ENCODE measurements around the gene CNGB1. TPM values are rescaled to one million over a fixed set of nuclear protein-coding genes. Genes with fewer than 3 reads are reported as not detected.
A peak's percentile ranks its signal among the peaks of the same experiment; 100 is the strongest.

CNGB1 gene
- total and polyA plus RNA-seq, 2 donors from 2014 or later, result not detected

GRCh38 chr16:57949013-57949412, 21.9 kb downstream of the CNGB1 start:
- TF ChIP-seq CTCF (IDR thresholded peaks at IDR 0.05; ENCODE audit: borderline replicate concordance, extremely low read depth, insufficient read depth), result no peak
- peak in 1 of 5 donors; percentile 18 for DNase-seq
- Histone ChIP-seq H3K9me3 (ENCODE audit: control insufficient read depth in 2 of 3, insufficient read depth in 1 of 3, low read length in 3 of 3) (no peaks in the 10 kb centered on the region), H3K27me3 (ENCODE audit: control insufficient read depth, insufficient read depth, low read length) (no peaks in the 10 kb centered on the region), H3K36me3 (ENCODE audit: control insufficient read depth in 2 of 3, insufficient read depth in 3 of 3, low read length in 3 of 3) (no peaks in the 10 kb centered on the region), H3K27ac (ENCODE audit: low read depth in 2 of 2, low read length in 2 of 2) (no peak overlapping the region), H3K4me3 (ENCODE audit: low read length in 3 of 3) (no peak overlapping the region), H3K9ac (ENCODE audit: low read length in 3 of 3) (no peak overlapping the region), H3K4me1 (ENCODE audit: control insufficient read depth in 2 of 3, insufficient read depth in 2 of 3, low read depth in 1 of 3, low read length in 3 of 3) (no peaks in the 10 kb centered on the region)
- FAIRE-seq, result no peak
- intact Hi-C loops (cut with DNase I), result no loop called here

- Histone ChIP-seq H3K9me3 (ENCODE audit: control insufficient read depth in 2 of 3, insufficient read depth in 1 of 3, low read length in 3 of 3) (no peaks in the 10 kb centered on the region), H3K27me3 (ENCODE audit: control insufficient read depth, insufficient read depth, low read length) (no peaks in the 10 kb centered on the region), H3K4me1 (ENCODE audit: control insufficient read depth in 2 of 3, insufficient read depth in 2 of 3, low read depth in 1 of 3, low read length in 3 of 3) (no peaks in the 10 kb centered on the region), H3K36me3 (ENCODE audit: control insufficient read depth in 2 of 3, insufficient read depth in 3 of 3, low read length in 3 of 3) (no peaks in the 10 kb centered on the region), H3K9ac (ENCODE audit: low read length in 3 of 3) (no peak overlapping the region), H3K4me3 (ENCODE audit: low read length in 3 of 3) (no peak overlapping the region), H3K27ac (ENCODE audit: low read depth in 2 of 2, low read length in 2 of 2) (no peak overlapping the region)
- FAIRE-seq, result no peak
- no peak for DNase-seq
- TF ChIP-seq CTCF (IDR thresholded peaks at IDR 0.05; ENCODE audit: borderline replicate concordance, extremely low read depth, insufficient read depth), result no peak
- intact Hi-C loops (cut with DNase I), result no loop called here
Measured at GRCh38 chr16:57948027-57948426, 22.9 kb downstream of the CNGB1 start.

- H3K9me3 ChIP-seq (ENCODE audit: control insufficient read depth in 2 of 3, insufficient read depth in 1 of 3, low read length in 3 of 3), result no peaks in the 10 kb centered on the region
- no peak overlapping the region for H3K27ac ChIP-seq (ENCODE audit: low read depth in 2 of 2, low read length in 2 of 2)
- H3K36me3 ChIP-seq (ENCODE audit: control insufficient read depth in 2 of 3, insufficient read depth in 3 of 3, low read length in 3 of 3), result no peaks in the 10 kb centered on the region
- no peak overlapping the region for H3K9ac ChIP-seq (ENCODE audit: low read length in 3 of 3)
- no peaks in the 10 kb centered on the region for H3K4me1 ChIP-seq (ENCODE audit: control insufficient read depth in 2 of 3, insufficient read depth in 2 of 3, low read depth in 1 of 3, low read length in 3 of 3)
- intact Hi-C loops (cut with DNase I), result no loop called here
- FAIRE-seq, result no peak
- H3K27me3 ChIP-seq (ENCODE audit: control insufficient read depth, insufficient read depth, low read length), result no peaks in the 10 kb centered on the region
- TF ChIP-seq CTCF (IDR thresholded peaks at IDR 0.05; ENCODE audit: borderline replicate concordance, extremely low read depth, insufficient read depth), result no peak
- H3K4me3 ChIP-seq (ENCODE audit: low read length in 3 of 3), result no peak overlapping the region
- DNase-seq, result no peak
Measured at GRCh38 chr16:57947261-57947660, 23.7 kb downstream of the CNGB1 start.

GRCh38 chr16:57946181-57946801, 24.6 kb downstream of the CNGB1 start:
- H3K4me3 ChIP-seq (ENCODE audit: low read length in 3 of 3), result no peak overlapping the region
- no peak for FAIRE-seq

More at GRCh38 chr16:57946181-57946801, 24.6 kb downstream of the CNGB1 start:
- Histone ChIP-seq H3K27me3 (ENCODE audit: control insufficient read depth, insufficient read depth, low read length) (no peaks in the 10 kb centered on the region), H3K36me3 (ENCODE audit: control insufficient read depth in 2 of 3, insufficient read depth in 3 of 3, low read length in 3 of 3) (no peaks in the 10 kb centered on the region), H3K9ac (ENCODE audit: low read length in 3 of 3) (no peak overlapping the region), H3K4me1 (ENCODE audit: control insufficient read depth in 2 of 3, insufficient read depth in 2 of 3, low read depth in 1 of 3, low read length in 3 of 3) (no peaks in the 10 kb centered on the region), H3K9me3 (ENCODE audit: control insufficient read depth in 2 of 3, insufficient read depth in 1 of 3, low read length in 3 of 3) (no peaks in the 10 kb centered on the region), H3K27ac (ENCODE audit: low read depth in 2 of 2, low read length in 2 of 2) (no peak overlapping the region)
- intact Hi-C loops (cut with DNase I), result no loop called here
- DNase-seq, result peak in 1 of 5 donors; percentile 48
- no peak for TF ChIP-seq CTCF (IDR thresholded peaks at IDR 0.05; ENCODE audit: borderline replicate concordance, extremely low read depth, insufficient read depth)
